ENCODE data around the gene SRRM2.

DNA sequence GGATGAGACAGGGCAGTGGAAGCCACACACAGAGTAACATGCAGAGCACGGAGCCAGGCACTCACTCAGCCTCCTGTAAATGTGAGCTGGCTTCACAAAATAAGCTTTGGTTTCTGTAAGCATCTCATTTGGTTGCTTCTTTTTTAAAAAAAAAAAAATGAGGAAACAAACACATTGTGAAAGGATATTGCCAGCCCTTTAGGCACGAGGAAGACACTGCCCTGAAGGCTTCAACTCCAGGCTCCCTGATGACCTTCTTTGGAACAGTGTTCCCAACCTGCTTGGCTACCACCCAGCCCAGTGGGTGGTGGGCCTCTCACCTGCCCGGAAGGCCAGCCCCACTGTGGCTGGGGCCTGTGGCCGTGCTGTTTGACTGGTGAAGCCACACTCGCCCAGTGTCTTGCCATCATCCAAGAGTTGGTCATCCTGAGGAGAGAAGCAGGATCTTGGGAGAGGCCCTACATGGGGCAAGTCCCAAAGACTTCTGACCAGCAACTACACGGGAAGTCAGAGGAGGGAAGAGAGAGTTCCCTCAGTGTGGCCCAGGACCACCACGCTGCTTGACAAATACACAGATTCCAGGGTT is 22.8 kb downstream of the SRRM2 start:
- TF ChIP-seq, protein P1, sequence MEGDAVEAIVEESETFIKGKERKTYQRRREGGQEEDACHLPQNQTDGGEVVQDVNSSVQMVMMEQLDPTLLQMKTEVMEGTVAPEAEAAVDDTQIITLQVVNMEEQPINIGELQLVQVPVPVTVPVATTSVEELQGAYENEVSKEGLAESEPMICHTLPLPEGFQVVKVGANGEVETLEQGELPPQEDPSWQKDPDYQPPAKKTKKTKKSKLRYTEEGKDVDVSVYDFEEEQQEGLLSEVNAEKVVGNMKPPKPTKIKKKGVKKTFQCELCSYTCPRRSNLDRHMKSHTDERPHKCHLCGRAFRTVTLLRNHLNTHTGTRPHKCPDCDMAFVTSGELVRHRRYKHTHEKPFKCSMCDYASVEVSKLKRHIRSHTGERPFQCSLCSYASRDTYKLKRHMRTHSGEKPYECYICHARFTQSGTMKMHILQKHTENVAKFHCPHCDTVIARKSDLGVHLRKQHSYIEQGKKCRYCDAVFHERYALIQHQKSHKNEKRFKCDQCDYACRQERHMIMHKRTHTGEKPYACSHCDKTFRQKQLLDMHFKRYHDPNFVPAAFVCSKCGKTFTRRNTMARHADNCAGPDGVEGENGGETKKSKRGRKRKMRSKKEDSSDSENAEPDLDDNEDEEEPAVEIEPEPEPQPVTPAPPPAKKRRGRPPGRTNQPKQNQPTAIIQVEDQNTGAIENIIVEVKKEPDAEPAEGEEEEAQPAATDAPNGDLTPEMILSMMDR (conservative IDR thresholded peaks at IDR 0.05; ENCODE audit: low read length), result no peak
- no peak for TF ChIP-seq EZH2phosphoT487 (IDR thresholded peaks at IDR 0.05; ENCODE audit: borderline replicate concordance)
